Smooth muscle cell (in vitro differentiated cells): ENCODE results near the gene MBLAC1. TPM values are rescaled to one million over a fixed set of nuclear protein-coding genes. Genes with fewer than 3 reads are reported as not detected.

Experiments used
- DNase-seq: peaks from one replicate; lab custom pipeline; 2025; ENCODE audit not compliant: unreplicated experiment; lab: John Stamatoyannopoulos, UW
- H2AFZ ChIP-seq: fragments of 200-600 bp; sonication (generic); 2 replicates; pipeline ENCODE4 v1.6.0; 2016; ENCODE audit warnings: antibody characterized with exemption, low read depth, mild to moderate bottlenecking
- H3F3A ChIP-seq: fragments of 200-600 bp; sonication (generic); 2 replicates; pipeline ENCODE4 v1.6.0; 2017; ENCODE audit warnings: antibody characterized with exemption, low read depth
- H3K27ac ChIP-seq: fragments of 200-600 bp; sonication (generic); 2 replicates; pipeline ENCODE4 v1.5.1; 2016; ENCODE audit warnings: low read depth, mild to moderate bottlenecking
- H3K27me3 ChIP-seq: fragments of 200-600 bp; sonication (generic); 2 replicates; pipeline ENCODE4 v1.6.1; 2016; ENCODE audit warnings: low read depth, mild to moderate bottlenecking
- H3K36me3 ChIP-seq: fragments of 200-600 bp; sonication (generic); 2 replicates; pipeline ENCODE4 v1.5.1; 2016; ENCODE audit warnings: low read depth
- H3K4me1 ChIP-seq: fragments of 200-600 bp; sonication (generic); 2 replicates; pipeline ENCODE4 v1.5.1; 2016; ENCODE audit warnings: low read depth
- H3K4me2 ChIP-seq: fragments of 200-600 bp; sonication (generic); 2 replicates; pipeline ENCODE4 v1.6.0; 2016; ENCODE audit warnings: mild to moderate bottlenecking
- H3K4me3 ChIP-seq: fragments of 200-600 bp; sonication (generic); 2 replicates; pipeline ENCODE4 v1.5.1; 2016; ENCODE audit warnings: mild to moderate bottlenecking
- H3K79me2 ChIP-seq: fragments of 200-600 bp; sonication (generic); 2 replicates; pipeline ENCODE4 v1.6.0; 2016; ENCODE audit warnings: low read depth, mild to moderate bottlenecking
- H3K9ac ChIP-seq: fragments of 200-600 bp; sonication (generic); 2 replicates; pipeline ENCODE4 v1.6.0; 2016; ENCODE audit warnings: low read depth
- H3K9me3 ChIP-seq: fragments of 200-600 bp; sonication (generic); replicated peaks from 2 replicates; pipeline ENCODE4 v1.5.1; 2016; ENCODE audit warnings: low read depth
- H4K20me1 ChIP-seq: fragments of 200-600 bp; sonication (generic); 2 replicates; pipeline ENCODE4 v1.6.0; 2016; ENCODE audit warnings: low read depth
- CTCF ChIP-seq: fragments of 200-600 bp; sonication (generic); IDR thresholded peaks from 2 replicates; pipeline ENCODE4 v1.5.1; 2017; ENCODE audit warnings: borderline replicate concordance, mild to moderate bottlenecking, antibody characterized with exemption; ENCODE audit not compliant: insufficient read depth, poor library complexity, severe bottlenecking
- WGBS: methylation state at CpG from one replicate; pipeline ENCODE4 v1.1.7; 2016; ENCODE audit warnings: low lambda C conversion rate; 5-methylcytosine and 5-hydroxymethylcytosine counted together
- polyA plus RNA-seq: library from polyadenylated mRNA; unstranded; fragments of >200 nt; fragmentation: Nextera tagmentation; extraction: Ambion mirVana; gene quantifications from 2 replicates; pipeline ENCODE4 v1.2.1, GENCODE V29; 2016
- total RNA-seq: library from RNA; depleted of rRNA; stranded (reverse); fragments of >200 nt; gene quantifications from 2 replicates; pipeline ENCODE4 v1.2.3, GENCODE V29; 2014

Gene MBLAC1
- total and polyA plus RNA-seq, 2 experiments from 2014 or later = 0.76 to 2.3 TPM

- H3K36me3 ChIP-seq = no peaks in the 10 kb centered on the region
- H3F3A ChIP-seq = peaks cover 10% of the 10 kb centered on the region
- H3K27ac ChIP-seq = no peak overlapping the region
- no peak for DNase-seq
- no peaks in the 10 kb centered on the region for H3K9me3 ChIP-seq
- H3K4me3 ChIP-seq = no peak overlapping the region
- 97% methylated on average over 18 of the region's 18 CpGs for WGBS
- no peak for TF ChIP-seq CTCF
- H3K9ac ChIP-seq = no peak overlapping the region
- H3K79me2 ChIP-seq = no peaks in the 10 kb centered on the region
- peaks cover 9% of the 10 kb centered on the region for H3K4me1 ChIP-seq
- H3K27me3 ChIP-seq = no peaks in the 10 kb centered on the region
- no peak overlapping the region for H3K4me2 ChIP-seq
- peaks cover 20% of the 10 kb centered on the region for H4K20me1 ChIP-seq
- H2AFZ ChIP-seq = no peak overlapping the region
Measured at GRCh38 chr7:100160067-100160466, 33.3 kb downstream of the MBLAC1 start.

GRCh38 chr7:100163006-100163531, 36.3 kb downstream of the MBLAC1 start:
- 42% methylated on average over 6 of the region's 6 CpGs for WGBS
- no peaks in the 10 kb centered on the region for H3K79me2 ChIP-seq
- DNase-seq = no peak
- H3K36me3 ChIP-seq = no peaks in the 10 kb centered on the region
- H3K27ac ChIP-seq = no peak overlapping the region
- no peaks in the 10 kb centered on the region for H4K20me1 ChIP-seq
- peaks cover 8% of the 10 kb centered on the region for H3K4me1 ChIP-seq
- H3K9ac ChIP-seq = no peak overlapping the region
- no peaks in the 10 kb centered on the region for H3K27me3 ChIP-seq
- no peak overlapping the region for H3K4me3 ChIP-seq
- H3K4me2 ChIP-seq = no peak overlapping the region
- no peak overlapping the region for H2AFZ ChIP-seq
- H3F3A ChIP-seq = peaks cover 3% of the 10 kb centered on the region
- no peak for TF ChIP-seq CTCF
- no peaks in the 10 kb centered on the region for H3K9me3 ChIP-seq

GRCh38 chr7:100163871-100164270, 37.1 kb downstream of the MBLAC1 start:
- Histone ChIP-seq H3K4me1 (peaks cover 8% of the 10 kb centered on the region), H3K27me3 (no peaks in the 10 kb centered on the region), H3K9ac (no peak overlapping the region), H3K4me3 (no peak overlapping the region), H4K20me1 (no peaks in the 10 kb centered on the region), H2AFZ (no peak overlapping the region), H3K9me3 (no peaks in the 10 kb centered on the region), H3F3A (peaks cover 3% of the 10 kb centered on the region), H3K79me2 (no peaks in the 10 kb centered on the region), H3K27ac (no peak overlapping the region), H3K36me3 (no peaks in the 10 kb centered on the region), H3K4me2 (no peak overlapping the region)
- no peak for TF ChIP-seq CTCF
- DNase-seq = no peak
- WGBS = 94% methylated on average over 5 of the region's 5 CpGs

GRCh38 chr7:100166317-100166940, 39.7 kb downstream of the MBLAC1 start:
- no peak overlapping the region for H3K9ac ChIP-seq
- peaks cover 12% of the 10 kb centered on the region for H3K27me3 ChIP-seq
- no peak overlapping the region for H2AFZ ChIP-seq
- H3K79me2 ChIP-seq = no peaks in the 10 kb centered on the region
- no peak overlapping the region for H3K4me3 ChIP-seq
- no peaks in the 10 kb centered on the region for H3K9me3 ChIP-seq
- 88% methylated on average over 16 of the region's 16 CpGs for WGBS
- H3K4me2 ChIP-seq = no peak overlapping the region
- no peaks in the 10 kb centered on the region for H3F3A ChIP-seq
- TF ChIP-seq CTCF = no peak
- no peaks in the 10 kb centered on the region for H4K20me1 ChIP-seq
- no peaks in the 10 kb centered on the region for H3K36me3 ChIP-seq
- DNase-seq = no peak
- peaks cover 8% of the 10 kb centered on the region for H3K4me1 ChIP-seq
- no peak overlapping the region for H3K27ac ChIP-seq
